Activated CD8-positive, alpha-beta T cell treated with anti-CD3 and anti-CD28 coated beads for 36 hours (primary cell): ENCODE results near the gene AATK. TPM values are rescaled to one million over a fixed set of nuclear protein-coding genes. Genes with fewer than 3 reads are reported as not detected.

ENCODE experiments used
- ATAC-seq: fragments of 200-7000 bp; cut with Tn5 transposase; one replicate; pipeline ENCODE4 v1.10.0; 2021; ENCODE audit warnings: mild to moderate bottlenecking, moderate library complexity
- CTCF ChIA-PET: fragments of 350-600 bp; sonication (Branson Sonifier 250); formaldehyde crosslinking; loops from one replicate; lab custom pipeline; 2021; ENCODE audit warnings: antibody characterized with exemption; lab: Charles Lee
- POLR2A ChIA-PET: fragments of 350-600 bp; sonication (Branson Sonifier 250); formaldehyde crosslinking; loops from one replicate; lab custom pipeline; 2021; ENCODE audit warnings: antibody characterized with exemption; lab: Charles Lee
- DNase-seq: peaks from one replicate; pipeline ENCODE4 v3.0.0-alpha.2; 2020
- H3K27ac Mint-ChIP-seq: one replicate; pipeline ENCODE4 v1.8.0; 2021; ENCODE audit warnings: mild to moderate bottlenecking, mixed read lengths
- H3K27me3 Mint-ChIP-seq: one replicate; pipeline ENCODE4 v1.8.0; 2021; ENCODE audit warnings: mixed read lengths
- H3K36me3 Mint-ChIP-seq: one replicate; pipeline ENCODE4 v1.8.0; 2021; ENCODE audit warnings: low read depth, mixed read lengths
- H3K4me1 Mint-ChIP-seq: one replicate; pipeline ENCODE4 v1.8.0; 2021; ENCODE audit warnings: low read depth, mixed read lengths
- H3K4me3 Mint-ChIP-seq: one replicate; pipeline ENCODE4 v1.8.0; 2021; ENCODE audit warnings: mild to moderate bottlenecking, moderate library complexity, mixed read lengths
- H3K9me3 Mint-ChIP-seq: one replicate; pipeline ENCODE4 v1.8.0; 2021; ENCODE audit warnings: mixed read lengths
- intact Hi-C: fragments of 100-400 bp; cut with micrococcal nuclease; formaldehyde crosslinking; loops from one replicate; pipeline ENCODE4 v1.10.0; 2022
- total RNA-seq, 2 experiments: library from RNA; stranded (reverse); gene quantifications; one replicate each; pipeline ENCODE4 v1.2.3, GENCODE V29; 2021
- TF ChIP-seq, protein P1 (sequence below): fragments of 200-600 bp; IDR thresholded peaks from one replicate; pipeline ENCODE4 v1.8.0; 2022; ENCODE audit warnings: antibody characterized with exemption, mild to moderate bottlenecking

The AATK gene
- total RNA-seq, 2 experiments from 2014 or later = 0.63 to 0.98 TPM

DNA sequence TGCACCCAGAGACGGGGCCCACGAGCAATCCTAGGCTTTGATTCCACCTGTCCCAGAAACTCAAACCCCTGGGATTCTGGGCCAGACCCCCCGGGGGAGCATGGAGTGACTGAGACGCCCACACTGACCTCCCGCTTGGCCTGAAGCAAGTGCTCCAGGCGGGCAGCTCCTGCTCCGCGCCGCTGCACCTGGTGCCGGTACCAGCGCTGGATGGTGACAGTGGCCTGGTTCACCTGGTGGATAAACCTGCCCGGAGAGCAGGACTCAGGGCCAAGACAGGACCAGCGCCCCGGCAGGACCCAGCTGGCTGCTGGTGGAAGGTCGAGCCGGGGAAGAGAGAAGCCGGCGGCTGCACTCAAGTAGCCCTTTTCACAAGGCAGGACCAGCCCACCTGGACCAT, 34.2 kb upstream of the AATK start:
- no peaks in the 10 kb centered on the region for H3K9me3 Mint-ChIP-seq
- H3K27ac Mint-ChIP-seq = no peak overlapping the region
- H3K4me1 Mint-ChIP-seq = no peaks in the 10 kb centered on the region
- no peaks in the 10 kb centered on the region for H3K36me3 Mint-ChIP-seq
- CTCF ChIA-PET = interaction anchor here (1.0 kb wide), 1 partner anchor 56 kb away, joined by 3 read pairs; no protein-coding TSS in a partner anchor
- TF ChIP-seq, protein P1, sequence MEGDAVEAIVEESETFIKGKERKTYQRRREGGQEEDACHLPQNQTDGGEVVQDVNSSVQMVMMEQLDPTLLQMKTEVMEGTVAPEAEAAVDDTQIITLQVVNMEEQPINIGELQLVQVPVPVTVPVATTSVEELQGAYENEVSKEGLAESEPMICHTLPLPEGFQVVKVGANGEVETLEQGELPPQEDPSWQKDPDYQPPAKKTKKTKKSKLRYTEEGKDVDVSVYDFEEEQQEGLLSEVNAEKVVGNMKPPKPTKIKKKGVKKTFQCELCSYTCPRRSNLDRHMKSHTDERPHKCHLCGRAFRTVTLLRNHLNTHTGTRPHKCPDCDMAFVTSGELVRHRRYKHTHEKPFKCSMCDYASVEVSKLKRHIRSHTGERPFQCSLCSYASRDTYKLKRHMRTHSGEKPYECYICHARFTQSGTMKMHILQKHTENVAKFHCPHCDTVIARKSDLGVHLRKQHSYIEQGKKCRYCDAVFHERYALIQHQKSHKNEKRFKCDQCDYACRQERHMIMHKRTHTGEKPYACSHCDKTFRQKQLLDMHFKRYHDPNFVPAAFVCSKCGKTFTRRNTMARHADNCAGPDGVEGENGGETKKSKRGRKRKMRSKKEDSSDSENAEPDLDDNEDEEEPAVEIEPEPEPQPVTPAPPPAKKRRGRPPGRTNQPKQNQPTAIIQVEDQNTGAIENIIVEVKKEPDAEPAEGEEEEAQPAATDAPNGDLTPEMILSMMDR = no peak
- DNase-seq (no peak), ATAC-seq (no peak)
- intact Hi-C loops = no loop called here
- no peak overlapping the region for H3K4me3 Mint-ChIP-seq
- H3K27me3 Mint-ChIP-seq = no peaks in the 10 kb centered on the region
- POLR2A ChIA-PET = interaction anchor here (1.0 to 1.5 kb wide), 2 partner anchors 10 to 11 kb away, joined by 4 to 5 read pairs; no protein-coding TSS in a partner anchor

DNA sequence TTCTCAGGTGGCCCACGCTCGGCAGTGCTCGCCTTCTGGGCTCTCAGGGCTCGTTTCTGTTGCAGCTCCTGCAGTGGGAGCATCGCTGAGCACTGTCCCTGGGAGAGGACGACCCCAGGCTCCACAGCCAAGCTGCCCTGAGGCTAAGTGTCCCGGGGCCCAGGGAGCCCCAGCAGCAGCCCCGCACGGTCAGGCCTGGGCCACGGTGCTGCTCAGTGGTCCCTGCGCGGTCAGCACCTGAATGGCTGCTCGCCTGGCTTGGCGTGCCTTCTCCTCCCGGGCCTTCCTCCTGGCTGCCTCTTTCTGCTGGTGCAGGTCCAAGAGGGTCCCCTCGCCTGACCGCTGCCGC, 33.4 kb upstream of the AATK start:
- intact Hi-C loops = no loop called here
- Mint-ChIP-seq H3K4me3 (no peak overlapping the region), H3K36me3 (no peaks in the 10 kb centered on the region), H3K9me3 (no peaks in the 10 kb centered on the region), H3K27ac (no peak overlapping the region), H3K4me1 (no peaks in the 10 kb centered on the region), H3K27me3 (no peaks in the 10 kb centered on the region)
- ATAC-seq = no peak
- TF ChIP-seq, protein P1 = no peak
- DNase-seq = no peak
- ChIA-PET CTCF (no interaction called here), POLR2A (no interaction called here)

DNA sequence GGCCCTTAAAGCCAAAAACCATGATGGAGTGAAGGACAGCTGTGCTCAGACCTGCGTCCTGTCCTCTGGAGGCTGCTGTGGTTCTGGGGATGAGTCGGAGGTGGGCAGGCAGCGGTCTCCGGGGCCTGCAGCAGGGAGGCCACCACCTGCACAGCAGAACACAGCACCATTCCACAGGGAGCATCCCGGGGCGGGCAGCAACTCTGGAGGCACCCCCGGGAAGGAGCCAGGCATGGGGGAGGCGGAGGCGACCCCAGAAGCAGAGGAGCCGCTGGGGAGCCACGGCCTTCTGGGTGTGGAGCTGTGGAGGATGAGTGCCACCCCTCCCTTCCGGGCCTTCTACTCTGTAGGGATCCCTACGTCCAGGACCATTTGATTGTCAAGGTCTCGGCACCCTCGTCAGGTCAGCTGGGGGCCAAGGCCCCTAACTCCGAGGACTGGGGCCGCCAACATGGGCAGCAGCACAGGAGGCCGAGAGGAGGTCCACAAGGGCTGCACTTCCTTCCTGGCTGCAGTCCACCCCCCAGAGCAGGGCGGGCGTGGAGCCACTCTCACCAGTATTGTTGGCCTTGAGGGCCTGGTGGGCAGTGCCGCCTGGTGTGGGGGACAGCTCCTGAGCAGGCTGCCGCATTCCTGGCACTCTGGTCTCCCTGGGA, 32.9 kb upstream of the AATK start:
- ATAC-seq = no peak
- POLR2A ChIA-PET = no interaction called here
- H3K36me3 Mint-ChIP-seq = no peaks in the 10 kb centered on the region

DNA sequence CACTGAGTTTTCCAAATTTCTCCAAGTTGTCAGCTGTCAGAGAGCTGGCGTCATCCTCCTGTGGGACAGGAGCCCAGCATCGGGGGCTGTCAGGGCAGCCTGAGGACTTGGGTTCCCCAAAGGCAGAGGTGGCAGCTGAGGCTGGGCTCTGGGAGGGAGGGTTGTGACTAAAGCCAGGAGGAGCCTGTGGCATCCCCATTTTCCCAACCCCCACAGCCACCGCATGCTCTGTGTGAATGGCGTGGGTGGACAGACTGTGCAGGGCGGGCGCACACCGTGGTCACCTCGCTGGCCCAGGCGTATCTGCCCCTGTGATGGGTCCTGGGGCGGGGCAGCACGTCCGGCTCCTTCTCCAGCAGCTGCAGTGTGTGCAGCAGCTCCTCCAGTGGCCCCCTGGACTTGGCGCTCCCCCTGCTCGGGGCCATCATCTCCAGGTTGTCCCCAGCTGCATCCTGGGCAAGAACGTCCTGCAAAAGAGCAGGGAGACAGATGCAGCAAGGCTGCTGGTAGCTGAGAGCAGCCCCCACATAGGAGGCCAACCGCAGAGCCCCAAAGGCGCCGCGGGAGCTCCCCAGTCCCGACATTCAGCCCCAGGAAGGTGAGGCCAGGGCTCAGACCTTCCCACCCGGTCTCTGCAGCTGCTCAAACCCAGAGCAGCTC, 31.9 kb upstream of the AATK start:
- no peaks in the 10 kb centered on the region for H3K4me1 Mint-ChIP-seq
- no peak overlapping the region for H3K4me3 Mint-ChIP-seq
- H3K36me3 Mint-ChIP-seq = no peaks in the 10 kb centered on the region
- ATAC-seq (no peak), DNase-seq (no peak)
- intact Hi-C loops = no loop called here
- no peak overlapping the region for H3K27ac Mint-ChIP-seq
- CTCF ChIA-PET = interaction anchor here (1.0 kb wide), 1 partner anchor 55 kb away, joined by 3 read pairs; no protein-coding TSS in a partner anchor
- no peaks in the 10 kb centered on the region for H3K9me3 Mint-ChIP-seq
- TF ChIP-seq, protein P1 = no peak
- POLR2A ChIA-PET = no interaction called here
- no peaks in the 10 kb centered on the region for H3K27me3 Mint-ChIP-seq

More for the DNA sequence above, 32.9 kb upstream of the AATK start:
- no peak overlapping the region for H3K4me3 Mint-ChIP-seq
- no peaks in the 10 kb centered on the region for H3K27me3 Mint-ChIP-seq
- H3K9me3 Mint-ChIP-seq = no peaks in the 10 kb centered on the region
- intact Hi-C loops = no loop called here
- TF ChIP-seq, protein P1 = no peak
- no peaks in the 10 kb centered on the region for H3K4me1 Mint-ChIP-seq
- DNase-seq = no peak
- H3K27ac Mint-ChIP-seq = no peak overlapping the region
- CTCF ChIA-PET = no interaction called here

DNA sequence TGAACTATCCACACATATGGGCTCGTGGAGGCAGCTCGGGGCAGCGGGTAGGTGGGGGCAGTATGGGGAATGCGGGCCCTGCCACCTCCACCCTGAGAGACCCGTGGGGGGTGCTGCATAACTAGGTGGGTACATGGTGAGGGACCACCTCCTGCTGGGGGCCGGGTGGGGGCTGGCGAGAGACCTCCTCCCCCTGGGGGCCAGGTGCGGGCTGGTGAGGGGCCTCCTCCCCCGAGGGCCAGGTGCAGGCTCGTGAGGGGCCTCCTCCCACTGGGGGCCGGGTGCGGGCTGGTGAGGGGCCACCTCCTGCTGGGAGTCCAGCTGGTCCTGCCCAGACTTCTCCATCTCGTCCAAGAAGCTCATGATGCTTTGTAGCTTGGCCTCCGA, 31.4 kb upstream of the AATK start:
- no peak for ATAC-seq
- H3K4me1 Mint-ChIP-seq = no peaks in the 10 kb centered on the region
- POLR2A ChIA-PET = no interaction called here
- TF ChIP-seq, protein P1 = no peak
- H3K27ac Mint-ChIP-seq = no peak overlapping the region
- H3K9me3 Mint-ChIP-seq = no peaks in the 10 kb centered on the region
- CTCF ChIA-PET = interaction anchor here (1.0 kb wide), 1 partner anchor 55 kb away, joined by 3 read pairs; no protein-coding TSS in a partner anchor
- H3K4me3 Mint-ChIP-seq = no peak overlapping the region
- no peaks in the 10 kb centered on the region for H3K36me3 Mint-ChIP-seq
- DNase-seq = no peak
- no peaks in the 10 kb centered on the region for H3K27me3 Mint-ChIP-seq
- intact Hi-C loops = no loop called here
